H1 (cell line): Measurements from ENCODE around the gene THAP11. TPM values are rescaled to one million over a fixed set of nuclear protein-coding genes. Genes with fewer than 3 reads are reported as not detected.

ENCODE experiments used
- BRCA1 ChIP-seq: IDR thresholded peaks from 2 replicates; pipeline ENCODE4 v1.6.1; 2012; ENCODE audit warnings: low read depth, low read length, improper control_type of control experiment
- GABPA ChIP-seq: IDR thresholded peaks from 2 replicates; pipeline ENCODE4 v1.6.1; 2011; ENCODE audit warnings: mild to moderate bottlenecking, low read length, moderate library complexity, borderline replicate concordance; ENCODE audit not compliant: insufficient read depth
- JUND ChIP-seq: IDR thresholded peaks from 2 replicates; pipeline ENCODE4 v1.6.1; 2011; ENCODE audit warnings: mild to moderate bottlenecking, improper control_type of control experiment, low read length
- MAFK ChIP-seq: IDR thresholded peaks from 2 replicates; pipeline ENCODE4 v1.6.1; 2012; ENCODE audit warnings: low read depth, mild to moderate bottlenecking, improper control_type of control experiment, low read length
- SIN3A ChIP-seq, 2 experiments: IDR thresholded peaks in 1 of 2; conservative IDR thresholded peaks in 1 of 2; 2 replicates each; pipeline ENCODE4 v1.6.1; 2011 to 2012; ENCODE audit warnings: low read length in 2 of 2, improper control_type of control experiment in 1 of 2, low read depth in 1 of 2, mild to moderate bottlenecking in 1 of 2
- SUZ12 ChIP-seq: fragments of 200-600 bp; sonication (generic); IDR thresholded peaks from 2 replicates; pipeline ENCODE4 v1.6.1; 2012; ENCODE audit warnings: mild to moderate bottlenecking, inconsistent platforms, low read length, moderate library complexity, mixed read lengths
- TBP ChIP-seq: IDR thresholded peaks from 2 replicates; pipeline ENCODE4 v1.6.1; 2011; ENCODE audit warnings: low read depth, low read length, improper control_type of control experiment
- TEAD4 ChIP-seq: IDR thresholded peaks from 2 replicates; pipeline ENCODE4 v1.6.1; 2012; ENCODE audit warnings: low read depth, low read length, inconsistent platforms, mixed read lengths
- polyA plus RNA-seq, 7 experiments: library from polyadenylated mRNA; depleted of rRNA in 3 of 7; stranded (reverse) in 5 of 7; unstranded in 2 of 7; fragments of >200 nt in 5 of 7; fragments of 200-250 nt in 2 of 7; gene quantifications; 1 replicate in 5 of 7; 2 replicates in 1 of 7; 4 replicates in 1 of 7; pipeline versions ENCODE4 v1.2.1 to v1.2.3, GENCODE V29; 2011 to 2013; ENCODE audit warnings: missing spikeins in 2 of 7, mixed read lengths in 2 of 7
- total RNA-seq: library from RNA; stranded (reverse); fragmentation: NEBNext Ultra II Directional; extraction: Animal tissue kit (Norgen Biotek cat#: 25700); gene quantifications from 2 replicates; pipeline ENCODE4 v1.2.1, GENCODE V29; 2021

Gene THAP11
- total and polyA plus RNA-seq, 2 of the 8 experiments (the other 6 are each of a cell fraction or from before 2014, with no cell fraction given): 50.8 to 54.8 TPM

DNA sequence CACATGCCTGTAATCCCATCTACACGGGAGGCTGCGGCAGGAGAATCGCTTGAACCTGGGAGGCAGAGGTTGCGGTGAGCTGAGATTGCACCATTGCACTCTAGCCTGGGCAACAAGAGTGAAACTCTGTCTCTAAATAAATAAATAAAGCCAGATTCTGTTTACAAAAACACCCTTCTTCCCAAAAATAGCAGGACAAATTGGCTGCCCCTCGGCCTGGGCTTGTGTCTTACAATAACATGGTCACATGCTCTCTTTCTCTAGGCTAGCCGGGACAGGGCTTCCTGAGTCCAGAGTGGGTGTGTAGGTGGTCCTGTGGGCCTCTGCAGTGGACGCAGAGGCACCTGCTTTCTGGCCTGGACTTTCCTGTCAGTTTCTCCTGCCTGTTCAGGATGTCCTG lies 27.5 kb downstream of the THAP11 start (continued):
- TF ChIP-seq TBP (no peak), JUND (no peak), GABPA (no peak), MAFK (no peak), BRCA1 (no peak), SIN3A (conservative IDR thresholded peaks at IDR 0.05 in 1 of 2, IDR thresholded peaks at IDR 0.05 in 1 of 2; ENCODE audit: low read depth in 1 of 2, low read length in 2 of 2) (no peak), SUZ12 (no peak), TEAD4 (no peak)
